PC-3 (cell line): ENCODE results near the gene ZBTB22.

Experiments
- EZH2 ChIP-seq: fragments of 300-600 bp; sonication (generic); IDR thresholded peaks from one replicate; pipeline ENCODE4 v1.6.1; 2017; ENCODE audit warnings: antibody characterized with exemption, mild to moderate bottlenecking, low read length; ENCODE audit not compliant: unreplicated experiment
- EZH2phosphoT487 ChIP-seq: fragments of 300-600 bp; sonication (generic); IDR thresholded peaks from 2 replicates; pipeline ENCODE4 v1.6.1; 2018; ENCODE audit warnings: mild to moderate bottlenecking, antibody characterized with exemption, low read length, borderline replicate concordance
- TF ChIP-seq, protein P1 (sequence below): fragments of 300-600 bp; sonication (generic); conservative IDR thresholded peaks from 2 replicates; pipeline ENCODE4 v1.5.1; 2017; ENCODE audit warnings: antibody characterized with exemption, low read depth, mild to moderate bottlenecking, low read length

DNA sequence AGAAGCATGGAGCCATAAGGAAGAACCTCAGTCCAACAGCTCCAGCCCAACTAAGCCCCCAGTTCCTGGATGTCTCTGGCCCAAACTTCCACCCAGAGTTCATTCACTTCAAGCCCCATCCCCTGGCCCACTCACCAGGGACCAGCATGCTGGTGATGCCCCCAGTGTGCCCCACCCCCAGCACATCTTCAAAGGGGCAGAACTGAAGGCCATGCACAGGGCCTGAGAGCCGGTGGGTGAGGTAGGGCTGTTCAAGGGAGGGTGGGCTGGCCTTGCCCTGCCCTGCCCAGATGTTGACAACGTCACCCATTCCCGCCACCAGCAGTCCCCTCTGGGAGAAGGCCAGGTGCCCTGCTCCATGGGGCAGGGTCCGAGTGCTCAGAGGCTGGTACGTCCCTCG is 37.0 kb downstream of the ZBTB22 start:
- TF ChIP-seq, protein P1, sequence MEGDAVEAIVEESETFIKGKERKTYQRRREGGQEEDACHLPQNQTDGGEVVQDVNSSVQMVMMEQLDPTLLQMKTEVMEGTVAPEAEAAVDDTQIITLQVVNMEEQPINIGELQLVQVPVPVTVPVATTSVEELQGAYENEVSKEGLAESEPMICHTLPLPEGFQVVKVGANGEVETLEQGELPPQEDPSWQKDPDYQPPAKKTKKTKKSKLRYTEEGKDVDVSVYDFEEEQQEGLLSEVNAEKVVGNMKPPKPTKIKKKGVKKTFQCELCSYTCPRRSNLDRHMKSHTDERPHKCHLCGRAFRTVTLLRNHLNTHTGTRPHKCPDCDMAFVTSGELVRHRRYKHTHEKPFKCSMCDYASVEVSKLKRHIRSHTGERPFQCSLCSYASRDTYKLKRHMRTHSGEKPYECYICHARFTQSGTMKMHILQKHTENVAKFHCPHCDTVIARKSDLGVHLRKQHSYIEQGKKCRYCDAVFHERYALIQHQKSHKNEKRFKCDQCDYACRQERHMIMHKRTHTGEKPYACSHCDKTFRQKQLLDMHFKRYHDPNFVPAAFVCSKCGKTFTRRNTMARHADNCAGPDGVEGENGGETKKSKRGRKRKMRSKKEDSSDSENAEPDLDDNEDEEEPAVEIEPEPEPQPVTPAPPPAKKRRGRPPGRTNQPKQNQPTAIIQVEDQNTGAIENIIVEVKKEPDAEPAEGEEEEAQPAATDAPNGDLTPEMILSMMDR = no peak
- TF ChIP-seq EZH2phosphoT487 (no peak), EZH2 (no peak)
